ENCODE measurements around the gene GFOD1.
A peak's percentile ranks its signal among the peaks of the same experiment; 100 is the strongest.

GFOD1 gene

DNA sequence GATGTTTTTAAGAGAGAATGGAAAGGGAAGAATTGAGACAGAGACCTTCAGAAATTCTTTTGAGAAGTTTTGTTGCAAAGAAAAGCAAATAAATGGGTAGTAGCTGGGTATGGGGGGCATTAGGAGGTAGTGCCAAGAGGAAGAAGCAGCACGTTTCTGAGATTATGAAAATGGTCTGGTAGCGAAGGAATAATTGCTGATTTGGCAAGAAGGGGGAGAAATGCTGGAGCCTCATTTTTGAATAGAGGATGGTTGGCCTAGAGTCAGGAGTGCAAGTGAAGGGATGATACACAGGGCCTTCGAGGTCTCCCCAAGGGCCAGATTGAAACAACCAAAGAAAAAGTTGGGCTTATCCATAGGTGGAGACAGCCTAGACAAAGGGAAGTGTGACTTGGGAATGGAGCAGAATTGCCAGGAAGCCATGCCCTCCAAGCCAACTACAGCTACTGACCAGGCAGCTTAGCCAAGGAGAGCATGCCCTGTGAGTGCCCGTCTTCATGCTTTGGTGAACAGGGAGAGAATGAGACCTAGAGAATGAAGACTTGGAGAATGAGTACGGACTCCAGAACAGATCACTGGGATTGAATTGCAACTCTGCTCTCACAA lies 144.9 kb downstream of the GFOD1 start:
- Histone ChIP-seq H4K20me1 (ENCODE audit: insufficient read depth) (no peaks in the 10 kb centered on the region), H2AFZ (ENCODE audit: low read depth) (no peak overlapping the region), H3K4me1 (ENCODE audit: low read depth, poor library complexity, severe bottlenecking) (no peaks in the 10 kb centered on the region), H3K4me2 (no peak overlapping the region), H3K4me3 (IDR thresholded peaks at IDR 0.05; ENCODE audit: insufficient read depth, low read depth, low read length) (no peak overlapping the region), H3K27ac (no peak overlapping the region), H3K9ac (no peak overlapping the region), H3K36me3 (ENCODE audit: insufficient read depth) (no peaks in the 10 kb centered on the region), H3K79me2 (ENCODE audit: insufficient read depth, low read depth) (no peaks in the 10 kb centered on the region), H3K27me3 (ENCODE audit: insufficient read depth, low read depth) (no peaks in the 10 kb centered on the region)
- TF ChIP-seq, protein P1, sequence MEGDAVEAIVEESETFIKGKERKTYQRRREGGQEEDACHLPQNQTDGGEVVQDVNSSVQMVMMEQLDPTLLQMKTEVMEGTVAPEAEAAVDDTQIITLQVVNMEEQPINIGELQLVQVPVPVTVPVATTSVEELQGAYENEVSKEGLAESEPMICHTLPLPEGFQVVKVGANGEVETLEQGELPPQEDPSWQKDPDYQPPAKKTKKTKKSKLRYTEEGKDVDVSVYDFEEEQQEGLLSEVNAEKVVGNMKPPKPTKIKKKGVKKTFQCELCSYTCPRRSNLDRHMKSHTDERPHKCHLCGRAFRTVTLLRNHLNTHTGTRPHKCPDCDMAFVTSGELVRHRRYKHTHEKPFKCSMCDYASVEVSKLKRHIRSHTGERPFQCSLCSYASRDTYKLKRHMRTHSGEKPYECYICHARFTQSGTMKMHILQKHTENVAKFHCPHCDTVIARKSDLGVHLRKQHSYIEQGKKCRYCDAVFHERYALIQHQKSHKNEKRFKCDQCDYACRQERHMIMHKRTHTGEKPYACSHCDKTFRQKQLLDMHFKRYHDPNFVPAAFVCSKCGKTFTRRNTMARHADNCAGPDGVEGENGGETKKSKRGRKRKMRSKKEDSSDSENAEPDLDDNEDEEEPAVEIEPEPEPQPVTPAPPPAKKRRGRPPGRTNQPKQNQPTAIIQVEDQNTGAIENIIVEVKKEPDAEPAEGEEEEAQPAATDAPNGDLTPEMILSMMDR (conservative IDR thresholded peaks at IDR 0.05; ENCODE audit: low read depth, low read length) = no peak

DNA sequence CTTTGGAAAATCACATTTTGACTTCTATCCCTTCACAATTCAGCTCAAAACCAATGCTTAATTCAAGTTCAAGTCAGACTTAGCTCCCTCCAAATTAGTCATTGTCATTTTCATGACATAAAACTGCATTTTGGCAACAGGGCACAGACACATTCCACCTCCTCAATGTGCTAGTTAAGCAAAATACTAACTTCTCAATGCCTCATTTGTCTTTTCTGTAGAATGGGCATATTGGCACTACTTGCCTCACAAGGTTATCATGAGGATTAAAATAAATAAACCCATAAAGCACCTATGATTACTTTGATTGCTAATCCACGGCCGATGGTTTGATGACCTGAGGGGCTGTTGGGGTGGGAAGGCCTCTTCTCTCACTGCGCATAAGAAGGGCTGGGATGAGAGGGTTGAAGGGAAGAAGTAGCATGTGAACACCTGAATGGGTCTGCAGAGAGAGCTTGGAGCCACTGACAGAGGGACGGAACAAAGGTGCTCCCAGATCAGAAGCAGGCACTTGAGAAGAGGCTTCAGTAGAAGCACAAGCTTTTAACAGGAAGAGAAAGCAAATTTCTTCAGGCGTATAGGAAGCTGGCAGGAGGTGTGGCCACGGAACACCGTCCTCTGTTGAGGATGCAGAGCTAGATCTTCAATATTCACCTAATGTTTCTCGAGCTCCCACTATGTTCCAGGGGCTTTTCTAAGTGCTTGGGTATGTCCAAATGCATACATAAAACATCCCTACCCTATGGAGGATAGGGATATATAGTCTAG lies 147.4 kb downstream of the GFOD1 start:
- Histone ChIP-seq H4K20me1 (ENCODE audit: insufficient read depth) (no peaks in the 10 kb centered on the region), H3K4me2 (no peak overlapping the region), H3K36me3 (ENCODE audit: insufficient read depth) (no peaks in the 10 kb centered on the region), H3K9ac (no peak overlapping the region), H3K79me2 (ENCODE audit: insufficient read depth, low read depth) (no peaks in the 10 kb centered on the region), H3K4me3 (IDR thresholded peaks at IDR 0.05; ENCODE audit: insufficient read depth, low read depth, low read length) (no peak overlapping the region), H3K4me1 (ENCODE audit: low read depth, poor library complexity, severe bottlenecking) (peaks cover 6% of the 10 kb centered on the region), H3K27me3 (ENCODE audit: insufficient read depth, low read depth) (no peaks in the 10 kb centered on the region), H3K27ac (no peak overlapping the region), H2AFZ (ENCODE audit: low read depth) (no peak overlapping the region)
- TF ChIP-seq, protein P1 (conservative IDR thresholded peaks at IDR 0.05; ENCODE audit: low read depth, low read length) = no peak

DNA sequence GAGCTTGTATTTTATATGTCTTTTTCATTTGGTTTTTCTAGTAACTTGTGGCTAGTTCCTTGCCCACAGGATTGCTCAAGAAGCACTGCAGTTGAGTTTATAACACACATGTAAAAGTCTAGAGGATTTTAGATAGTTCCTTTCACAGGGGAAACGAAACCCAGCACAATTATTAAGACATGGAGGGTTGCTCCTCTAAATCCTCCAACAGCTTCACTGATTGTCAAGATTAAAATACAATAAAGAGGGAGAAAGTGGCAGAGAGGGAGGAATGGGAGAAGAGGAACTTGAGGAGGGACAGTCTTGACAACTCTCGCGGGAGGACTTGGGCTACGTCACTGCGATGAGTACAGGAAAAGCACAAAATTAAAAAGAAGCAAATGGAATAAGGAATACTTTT lies 149.4 kb downstream of the GFOD1 start:
- H3K36me3 ChIP-seq (ENCODE audit: insufficient read depth) = no peaks in the 10 kb centered on the region
- no peaks in the 10 kb centered on the region for H4K20me1 ChIP-seq (ENCODE audit: insufficient read depth)
- no peak overlapping the region for H2AFZ ChIP-seq (ENCODE audit: low read depth)
- TF ChIP-seq, protein P1 (conservative IDR thresholded peaks at IDR 0.05; ENCODE audit: low read depth, low read length) = no peak
- no peaks in the 10 kb centered on the region for H3K27me3 ChIP-seq (ENCODE audit: insufficient read depth, low read depth)
- no peaks in the 10 kb centered on the region for H3K79me2 ChIP-seq (ENCODE audit: insufficient read depth, low read depth)
- H3K4me3 ChIP-seq (IDR thresholded peaks at IDR 0.05; ENCODE audit: insufficient read depth, low read depth, low read length) = no peak overlapping the region
- H3K4me2 ChIP-seq = no peak overlapping the region
- H3K9ac ChIP-seq = no peak overlapping the region
- H3K4me1 ChIP-seq (ENCODE audit: low read depth, poor library complexity, severe bottlenecking) = peaks cover 6% of the 10 kb centered on the region
- no peak overlapping the region for H3K27ac ChIP-seq

DNA sequence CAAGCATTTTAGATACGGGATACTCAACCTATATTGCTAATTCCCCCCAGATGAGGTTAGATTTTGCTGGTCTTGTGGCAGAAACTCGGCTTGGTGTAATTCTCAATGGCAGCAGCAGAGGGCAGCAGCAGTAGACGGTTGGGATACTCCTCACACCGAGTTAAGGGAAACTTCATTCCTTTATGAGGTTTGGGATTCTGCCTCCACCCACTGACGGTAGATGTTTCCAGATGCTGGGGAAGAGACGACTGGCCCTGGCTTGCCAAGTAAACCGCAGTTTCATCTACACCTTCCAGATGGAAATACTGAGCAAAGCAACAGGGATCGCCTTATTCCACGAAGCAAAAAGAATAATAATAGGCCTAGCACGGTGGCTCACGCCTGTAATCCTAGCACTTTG lies 150.8 kb downstream of the GFOD1 start:
- TF ChIP-seq, protein P1 (conservative IDR thresholded peaks at IDR 0.05; ENCODE audit: low read depth, low read length) = peak; percentile 88
- H3K4me1 ChIP-seq (ENCODE audit: low read depth, poor library complexity, severe bottlenecking) = peaks cover 8% of the 10 kb centered on the region
- no peaks in the 10 kb centered on the region for H3K27me3 ChIP-seq (ENCODE audit: insufficient read depth, low read depth)
- H3K9ac ChIP-seq = no peak overlapping the region
- H3K79me2 ChIP-seq (ENCODE audit: insufficient read depth, low read depth) = no peaks in the 10 kb centered on the region
- H3K36me3 ChIP-seq (ENCODE audit: insufficient read depth) = no peaks in the 10 kb centered on the region
- no peak overlapping the region for H3K4me3 ChIP-seq (IDR thresholded peaks at IDR 0.05; ENCODE audit: insufficient read depth, low read depth, low read length)
- no peak overlapping the region for H3K27ac ChIP-seq
- H4K20me1 ChIP-seq (ENCODE audit: insufficient read depth) = no peaks in the 10 kb centered on the region
- no peak overlapping the region for H3K4me2 ChIP-seq
- peak overlapping the region; percentile 66; the same call in 1 of the 2 replicates for H2AFZ ChIP-seq (ENCODE audit: low read depth)
